ENCODE results near the gene GRIK4.
"Not testable (repeated sequence)": the region's sequence is repeated elsewhere in the genome, so short reads cannot be mapped to it uniquely, and the experiment has no call there.

The GRIK4 gene

DNA sequence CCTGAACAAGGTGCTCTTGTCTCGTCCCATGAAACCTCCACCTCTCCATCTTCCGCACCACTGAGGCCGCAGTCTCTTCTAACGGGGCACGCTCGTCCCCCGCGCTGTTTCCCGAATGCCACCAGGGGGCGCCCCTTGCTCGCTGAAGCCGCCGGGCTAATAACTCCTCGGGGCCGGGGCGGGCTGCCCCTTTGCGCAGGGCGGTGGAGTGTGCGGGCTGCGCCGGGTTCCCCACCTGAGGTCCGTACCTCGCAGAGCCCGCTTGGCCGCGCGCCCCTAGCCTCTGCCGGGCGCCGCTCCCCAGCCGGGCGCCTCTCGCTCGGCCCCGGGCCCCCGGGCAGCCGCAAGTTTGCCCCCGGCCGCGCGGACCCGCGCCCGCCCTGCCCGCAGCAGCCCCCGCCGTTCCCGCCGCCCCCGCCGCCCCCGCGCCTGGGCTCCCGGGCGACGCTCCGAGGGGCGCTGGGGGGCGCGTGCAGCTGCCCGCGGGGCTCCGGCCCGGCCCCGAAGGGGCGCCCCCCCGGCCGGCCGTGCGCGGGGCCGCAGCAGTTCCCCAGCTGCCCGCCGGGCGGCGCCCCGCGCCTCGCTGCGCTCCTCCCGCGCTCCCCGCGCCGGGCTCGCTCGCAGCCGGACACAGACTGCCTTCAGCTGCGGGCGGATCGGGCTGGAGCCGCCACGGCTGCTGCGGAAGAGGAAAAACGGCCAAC, at the start of gene GRIK4:
Gene GRIK4, plus strand, starts transcription at position 633 of the 704 bp plus-strand sequence. CDS start 148,571 bp downstream, outside the sequence.
- peak in 13 of 14 donors; percentile 5 to 84 (median 53) for DNase-seq

GRCh38 chr11:120462825-120463224, 48.7 kb upstream of the GRIK4 start:
- DNase-seq: no peak

GRCh38 chr11:120465921-120466534, 45.5 kb upstream of the GRIK4 start:
- DNase-seq: no peak

GRCh38 chr11:120467627-120468026, 43.9 kb upstream of the GRIK4 start:
- no peak for DNase-seq

DNA sequence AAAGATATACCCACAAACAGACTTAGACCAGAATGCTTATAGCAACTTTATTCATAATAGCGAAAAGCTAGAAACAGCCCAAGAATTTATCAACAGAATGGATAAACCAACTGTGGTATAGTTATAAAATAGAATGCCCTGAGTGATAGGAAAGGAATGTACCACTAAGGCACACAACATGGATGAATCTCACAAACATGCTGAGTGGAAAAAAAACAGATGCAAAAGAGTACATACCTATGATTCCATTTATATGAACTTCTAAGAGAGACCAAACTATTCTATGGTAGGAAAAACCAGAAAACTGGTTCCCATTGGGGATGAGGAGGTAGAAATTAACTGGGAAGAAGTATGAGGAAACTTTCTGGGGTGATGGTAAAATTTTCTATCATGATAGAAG, 40.4 kb upstream of the GRIK4 start:
- DNase-seq: no peak

DNA sequence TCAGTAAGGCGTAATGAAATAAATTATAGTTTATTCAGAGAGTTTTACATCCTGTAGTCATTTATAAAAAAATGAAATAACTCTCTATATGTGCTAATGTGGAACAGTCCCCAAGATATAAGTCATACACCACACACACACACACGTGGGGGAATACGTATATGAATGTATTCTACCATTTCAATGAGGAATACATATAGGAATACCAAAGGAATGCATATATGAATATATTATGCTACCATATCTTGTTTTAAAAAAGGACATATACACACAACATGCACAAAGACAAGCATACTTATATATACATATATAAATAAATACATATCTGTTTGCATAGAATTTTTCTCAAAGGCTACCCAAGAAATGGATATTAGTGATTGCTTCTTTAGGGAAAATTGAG, 39.6 kb upstream of the GRIK4 start:
- DNase-seq: no peak

DNA sequence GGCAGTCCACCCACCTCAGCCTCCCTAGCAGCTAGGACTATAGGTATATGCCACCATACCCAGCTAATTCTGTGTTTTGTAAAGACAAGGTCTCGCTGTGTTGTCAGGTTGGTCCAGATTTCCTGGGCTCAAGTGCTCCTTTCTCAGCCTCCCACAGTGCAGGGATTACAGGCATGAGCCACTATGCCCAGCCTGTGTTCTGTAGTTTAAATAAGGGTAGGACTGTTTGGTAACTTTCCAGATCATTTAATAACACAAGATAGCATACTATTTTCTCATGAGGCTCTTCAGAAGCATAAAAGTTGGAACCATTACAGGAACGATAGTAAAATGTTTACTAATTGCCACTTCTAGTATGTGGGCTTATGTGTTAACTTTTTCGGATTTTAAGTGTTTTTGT, 38.0 kb upstream of the GRIK4 start:
- DNase-seq: no peak

GRCh38 chr11:120482149-120482548, 29.4 kb upstream of the GRIK4 start:
- no peak for DNase-seq

DNA sequence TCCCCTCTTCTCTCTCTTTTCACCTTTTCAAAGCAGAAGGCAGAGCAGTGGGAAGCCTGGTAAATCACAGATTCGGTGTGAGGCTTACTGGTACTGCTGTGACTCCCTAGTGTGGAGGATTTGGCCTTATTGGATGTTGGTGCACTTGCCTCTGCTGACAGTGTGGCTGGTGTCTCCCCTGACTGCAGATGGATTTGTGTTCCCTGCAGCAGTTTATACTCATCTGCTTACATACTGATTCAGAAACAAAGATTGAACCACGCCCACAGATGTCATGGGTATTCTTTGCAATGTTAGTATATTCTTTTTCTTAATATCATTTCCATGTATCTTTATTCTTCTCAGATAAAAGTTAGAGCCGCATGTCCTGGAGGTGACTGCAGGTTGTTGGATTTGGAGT, 26.8 kb upstream of the GRIK4 start:
- no peak for DNase-seq

- DNase-seq: no peak
Observed at GRCh38 chr11:120486138-120486537, 25.4 kb upstream of the GRIK4 start.

DNA sequence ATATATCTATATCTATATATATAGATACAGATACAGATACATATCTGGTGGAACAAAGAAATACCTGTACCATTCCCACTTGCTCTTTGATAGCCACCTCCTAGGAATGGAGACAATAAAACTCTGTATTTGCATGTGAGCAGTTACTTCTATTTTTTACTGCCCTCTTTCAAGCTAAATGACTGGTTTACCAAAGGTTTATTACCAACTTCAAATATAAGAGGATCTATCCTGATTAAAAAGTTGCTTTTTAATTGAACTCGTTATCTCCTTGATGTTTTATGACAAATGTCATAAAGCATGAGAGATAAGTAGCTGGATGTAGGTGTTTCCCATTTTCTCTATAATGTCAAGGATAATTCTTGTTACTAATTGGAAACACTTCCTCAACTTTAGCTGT, 21.7 kb upstream of the GRIK4 start:
- no peak for DNase-seq

DNA sequence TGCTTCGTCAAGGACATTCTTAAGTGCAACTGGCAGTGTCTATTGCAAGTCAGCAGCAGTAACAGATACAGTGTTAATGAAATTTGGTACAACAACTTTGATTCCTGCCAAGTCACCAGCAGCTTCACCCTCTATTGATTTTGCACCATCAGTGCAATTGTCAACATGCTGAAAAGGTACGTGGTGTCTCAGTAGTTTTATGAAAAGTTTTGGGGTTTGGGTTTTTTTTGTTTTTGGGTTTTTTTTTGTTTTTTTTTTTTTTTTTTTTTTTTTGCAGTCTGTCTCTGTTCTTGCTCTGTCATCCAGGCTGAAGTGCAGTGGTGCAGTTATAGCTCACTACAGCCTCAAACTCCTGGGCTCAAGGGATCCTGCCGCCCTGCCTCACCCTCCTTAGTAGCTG, 19.1 kb upstream of the GRIK4 start:
- DNase-seq: no peak

GRCh38 chr11:120494595-120494994, 17.0 kb upstream of the GRIK4 start:
- no peak for DNase-seq

- no peak for DNase-seq
Observed at GRCh38 chr11:120499088-120499487, 12.5 kb upstream of the GRIK4 start.

DNA sequence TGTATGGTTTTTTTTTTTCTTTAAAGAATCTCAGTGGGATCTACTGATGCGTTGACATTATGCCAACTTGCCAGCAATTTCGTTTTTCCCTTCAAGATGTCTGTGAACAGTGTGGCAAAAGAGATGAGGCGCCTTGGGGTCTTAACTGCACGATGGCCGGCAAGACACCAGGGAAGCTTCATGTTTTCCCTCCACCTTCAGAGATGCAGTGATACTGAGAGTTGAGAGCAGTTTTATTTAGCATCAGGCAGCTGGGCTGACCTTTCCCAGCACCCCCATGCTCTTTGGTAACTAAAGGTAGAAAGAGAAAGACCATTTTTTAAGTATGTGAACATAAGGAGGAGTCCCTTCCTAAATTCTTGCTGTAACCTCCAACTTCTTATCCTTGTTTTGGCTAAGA, 11.7 kb upstream of the GRIK4 start:
- DNase-seq: no peak

GRCh38 chr11:120500414-120501071, 11.0 kb upstream of the GRIK4 start:
- no peak for DNase-seq

- DNase-seq: no peak
Observed at GRCh38 chr11:120501440-120501839, 10.1 kb upstream of the GRIK4 start.

DNA sequence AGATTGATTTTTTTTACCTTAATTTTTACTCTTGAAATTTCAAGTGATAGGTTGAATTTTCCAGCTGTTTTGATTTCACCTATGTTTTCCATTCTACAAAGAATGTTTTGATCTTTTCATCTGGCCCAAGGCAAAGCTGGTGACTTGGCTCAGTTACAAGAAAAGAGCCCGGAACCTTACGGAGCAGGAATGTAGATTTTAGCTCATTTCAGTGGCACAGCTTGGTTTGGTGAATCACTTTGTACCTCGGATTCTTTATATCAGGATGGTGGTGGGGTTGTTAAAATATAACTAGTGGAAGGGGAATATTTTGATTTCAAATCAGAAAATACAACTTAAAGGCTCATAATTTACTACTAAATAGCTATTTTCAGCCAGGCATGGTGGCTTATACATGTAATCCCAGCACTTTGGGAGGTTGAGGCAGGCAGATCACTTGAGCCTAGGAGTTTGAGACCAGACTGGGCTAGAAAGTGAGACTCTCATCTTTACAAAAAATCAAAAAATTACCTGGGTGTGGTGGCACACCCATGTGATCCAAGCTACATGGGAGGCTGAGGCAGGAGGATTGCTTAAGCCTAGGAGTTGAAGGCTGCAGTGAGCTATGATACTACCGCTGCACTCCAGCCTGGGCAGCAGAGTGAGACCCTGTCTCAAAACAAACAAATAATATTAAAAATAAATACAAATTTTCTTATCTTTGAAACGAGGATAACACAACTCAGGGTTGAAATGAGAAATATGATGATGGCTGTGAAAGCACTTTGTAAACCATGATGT, 9.4 kb upstream of the GRIK4 start:
- DNase-seq: no peak

GRCh38 chr11:120503529-120503928, 8.0 kb upstream of the GRIK4 start:
- DNase-seq: not testable (repeated sequence)

- no peak for DNase-seq
Observed at GRCh38 chr11:120505801-120506425, 5.6 kb upstream of the GRIK4 start.

GRCh38 chr11:120509346-120510053, 2.0 kb upstream of the GRIK4 start:
- no peak for DNase-seq
